ENCODE measurements around the gene CCNB3. TPM values are rescaled to one million over a fixed set of nuclear protein-coding genes. Genes with fewer than 3 reads are reported as not detected.

CCNB3 gene
- total and polyA plus RNA-seq, 9 of the 15 experiments (the other 6 are each of a cell fraction or from before 2014, with no cell fraction given): 0.05 to 0.25 (median 0.08) TPM; not detected in 3

- TF ChIP-seq SMAD4 (CRISPR knock-in tag; conservative IDR thresholded peaks at IDR 0.05) (peak; percentile 52; the same call in 1 of the 2 replicates), ETV5 (CRISPR knock-in tag; IDR thresholded peaks at IDR 0.05; ENCODE audit: low read depth) (peak; percentile 54; the same call in 1 of the 2 replicates), SP1 (CRISPR knock-in tag; IDR thresholded peaks at IDR 0.05) (peak; percentile 41; the same call in 1 of the 2 replicates), ZNF408 (CRISPR knock-in tag; IDR thresholded peaks at IDR 0.05; ENCODE audit: low read depth) (no peak), RCOR1 (IDR thresholded peaks at IDR 0.05; ENCODE audit: borderline replicate concordance in 1 of 2, low read depth in 2 of 2, low read length in 2 of 2) (peak in 1 of 2 experiments; percentile 73; a peak in 2 of 4 replicates), CREB1 (IDR thresholded peaks at IDR 0.05) (peak; percentile 63), CREB1 (CRISPR knock-in tag; IDR thresholded peaks at IDR 0.05) (no peak), ZNF778 (CRISPR knock-in tag; IDR thresholded peaks at IDR 0.05) (no peak), ASH1L (IDR thresholded peaks at IDR 0.05; ENCODE audit: borderline replicate concordance, low read depth, partially characterized antibody) (no peak), GTF2A2 (tag; IDR thresholded peaks at IDR 0.05) (no peak), KLF1 (tag; IDR thresholded peaks at IDR 0.05) (peak; percentile 70; the same call in 1 of the 2 replicates), NCOA1 (IDR thresholded peaks at IDR 0.05; ENCODE audit: low read depth) (peak; percentile 70; the same call in 1 of the 2 replicates), NRF1 (conservative IDR thresholded peaks at IDR 0.05 in 1 of 2, IDR thresholded peaks at IDR 0.05 in 1 of 2) (0 out of 4 replicates have a peak, but pooled peaks have one; percentile 17 to 18), ZBTB8A (IDR thresholded peaks at IDR 0.05; ENCODE audit: partially characterized antibody) (no peak), CBFA2T3 (IDR thresholded peaks at IDR 0.05) (peak; percentile 98), ZNF766 (CRISPR knock-in tag; conservative IDR thresholded peaks at IDR 0.05) (no peak), RAD51 (IDR thresholded peaks at IDR 0.05; ENCODE audit: borderline replicate concordance, low read depth) (no peak), ARID1B (IDR thresholded peaks at IDR 0.05) (peak; percentile 97), SMAD3 (CRISPR knock-in tag; conservative IDR thresholded peaks at IDR 0.05) (no peak), FOSL1 (tag; conservative IDR thresholded peaks at IDR 0.05) (peak; percentile 98), GATAD2B (IDR thresholded peaks at IDR 0.05; ENCODE audit: borderline replicate concordance) (peak; percentile 32; the same call in 1 of the 2 replicates), MAFK (IDR thresholded peaks at IDR 0.05; ENCODE audit: low read length) (no peak), SLC30A9 (CRISPR knock-in tag; IDR thresholded peaks at IDR 0.05) (no peak), ZFP1 (CRISPR knock-in tag; IDR thresholded peaks at IDR 0.05) (no peak), NEUROD1 (IDR thresholded peaks at IDR 0.05; ENCODE audit: borderline replicate concordance, low read depth, low read length, partially characterized antibody) (peak; percentile 76), NFE2 (IDR thresholded peaks at IDR 0.05; ENCODE audit: low read depth) (peak; percentile 36; the same call in 1 of the 2 replicates), CC2D1A (IDR thresholded peaks at IDR 0.05) (peak; percentile 74; the same call in 1 of the 2 replicates), SMARCC2 (IDR thresholded peaks at IDR 0.05; ENCODE audit: low read depth) (peak; percentile 93), PHTF2 (CRISPR knock-in tag; IDR thresholded peaks at IDR 0.05) (no peak), TOE1 (IDR thresholded peaks at IDR 0.05; ENCODE audit: borderline replicate concordance) (no peak), TOE1 (CRISPR knock-in tag; IDR thresholded peaks at IDR 0.05; ENCODE audit: borderline replicate concordance, low read depth) (no peak), MEIS2 (IDR thresholded peaks at IDR 0.05; ENCODE audit: partially characterized antibody) (peak; percentile 89)
- TF ChIP-seq, protein P1, sequence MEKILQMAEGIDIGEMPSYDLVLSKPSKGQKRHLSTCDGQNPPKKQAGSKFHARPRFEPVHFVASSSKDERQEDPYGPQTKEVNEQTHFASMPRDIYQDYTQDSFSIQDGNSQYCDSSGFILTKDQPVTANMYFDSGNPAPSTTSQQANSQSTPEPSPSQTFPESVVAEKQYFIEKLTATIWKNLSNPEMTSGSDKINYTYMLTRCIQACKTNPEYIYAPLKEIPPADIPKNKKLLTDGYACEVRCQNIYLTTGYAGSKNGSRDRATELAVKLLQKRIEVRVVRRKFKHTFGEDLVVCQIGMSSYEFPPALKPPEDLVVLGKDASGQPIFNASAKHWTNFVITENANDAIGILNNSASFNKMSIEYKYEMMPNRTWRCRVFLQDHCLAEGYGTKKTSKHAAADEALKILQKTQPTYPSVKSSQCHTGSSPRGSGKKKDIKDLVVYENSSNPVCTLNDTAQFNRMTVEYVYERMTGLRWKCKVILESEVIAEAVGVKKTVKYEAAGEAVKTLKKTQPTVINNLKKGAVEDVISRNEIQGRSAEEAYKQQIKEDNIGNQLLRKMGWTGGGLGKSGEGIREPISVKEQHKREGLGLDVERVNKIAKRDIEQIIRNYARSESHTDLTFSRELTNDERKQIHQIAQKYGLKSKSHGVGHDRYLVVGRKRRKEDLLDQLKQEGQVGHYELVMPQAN (IDR thresholded peaks at IDR 0.05; ENCODE audit: borderline replicate concordance): no peak
These were observed 6.2 kb upstream of the CCNB3 start (continued) for GRCh38 chrX:50198348-50198747.

Data from K562 (cell line).